ENCODE measurements around the gene C19orf85. TPM values are rescaled to one million over a fixed set of nuclear protein-coding genes. Genes with fewer than 3 reads are reported as not detected.
A peak's percentile ranks its signal among the peaks of the same experiment; 100 is the strongest.

The C19orf85 gene
- total RNA-seq, 1 experiment from 2014 or later: not detected

- Histone ChIP-seq H3K4me3 (ENCODE audit: low read depth, low read length) (no peak overlapping the region), H3K4me1 (peaks cover 11% of the 10 kb centered on the region; the same call in 1 of the 2 replicates), H3K36me3 (ENCODE audit: control insufficient read depth, insufficient read depth, low read length) (no peaks in the 10 kb centered on the region), H3K9me3 (0 out of 2 replicates have a peak, but pooled peaks cover 3% of the 10 kb centered on the region), H3K27me3 (replicated peaks; ENCODE audit: control insufficient read depth, insufficient read depth, low read length) (peaks cover 10% of the 10 kb centered on the region)
- Mint-ChIP-seq H3K4me3 (ENCODE audit: unreplicated experiment) (no peak overlapping the region), H3K9me3 (ENCODE audit: unreplicated experiment) (no peaks in the 10 kb centered on the region), H3K36me3 (ENCODE audit: insufficient read depth, unreplicated experiment) (peaks cover 5% of the 10 kb centered on the region), H3K4me1 (ENCODE audit: low read depth, unreplicated experiment) (no peaks in the 10 kb centered on the region), H3K27ac (ENCODE audit: unreplicated experiment) (no peak overlapping the region), H3K27me3 (ENCODE audit: insufficient read depth, unreplicated experiment) (peaks cover 39% of the 10 kb centered on the region)
- intact Hi-C loops (cut with micrococcal nuclease; ENCODE audit: unreplicated experiment): no loop called here
- TF ChIP-seq CTCF (IDR thresholded peaks at IDR 0.05; ENCODE audit: insufficient read depth in 1 of 2, low read depth in 1 of 2, low read length in 1 of 2, severe bottlenecking in 1 of 2, unreplicated experiment in 1 of 2): no peak
- no TSS peak for BruUV-seq (replicated peaks)
- ChIA-PET POLR2A (no interaction called here), CTCF (interaction anchor here (0.5 to 1.2 kb wide), 2 partner anchors 18 to 298 kb away, joined by 3 to 4 read pairs; no protein-coding TSS in a partner anchor)
- no peak for DNase-seq
Observed at GRCh38 chr19:55443824-55444480, 20.6 kb downstream of the C19orf85 start.

GRCh38 chr19:55443045-55443823 is 21.3 kb downstream of the C19orf85 start, which contains the start of gene SHISA7:
Gene SHISA7 (minus strand): TSS chr19:55443300. CDS start chr19:55442863, 437 bp downstream.
- H3K4me3 Mint-ChIP-seq (ENCODE audit: unreplicated experiment): peak within 1 kb of the TSS; percentile 6
- peaks cover 7% of the 10 kb centered on the region for H3K36me3 Mint-ChIP-seq (ENCODE audit: insufficient read depth, unreplicated experiment)
- H3K9me3 ChIP-seq: 0 out of 2 replicates have a peak, but pooled peaks cover 3% of the 10 kb centered on the region
- no peaks in the 10 kb centered on the region for H3K36me3 ChIP-seq (ENCODE audit: control insufficient read depth, insufficient read depth, low read length)
- peaks cover 41% of the 10 kb centered on the region for H3K27me3 Mint-ChIP-seq (ENCODE audit: insufficient read depth, unreplicated experiment)
- no TSS peak for BruUV-seq (replicated peaks)
- H3K4me1 ChIP-seq: peaks cover 11% of the 10 kb centered on the region; the same call in 1 of the 2 replicates
- peaks cover 10% of the 10 kb centered on the region for H3K27me3 ChIP-seq (replicated peaks; ENCODE audit: control insufficient read depth, insufficient read depth, low read length)
- intact Hi-C loops (cut with micrococcal nuclease; ENCODE audit: unreplicated experiment): no loop called here
- no peaks in the 10 kb centered on the region for H3K9me3 Mint-ChIP-seq (ENCODE audit: unreplicated experiment)
- ChIA-PET POLR2A (interaction anchor here (0.5 kb wide), 1 partner anchor 61 kb away, joined by 3 read pairs; no protein-coding TSS in a partner anchor), CTCF (no interaction called here)
- TF ChIP-seq CTCF (IDR thresholded peaks at IDR 0.05; ENCODE audit: insufficient read depth in 1 of 2, low read depth in 1 of 2, low read length in 1 of 2, severe bottlenecking in 1 of 2, unreplicated experiment in 1 of 2): no peak
- no peak for DNase-seq
- H3K27ac Mint-ChIP-seq (ENCODE audit: unreplicated experiment): no peak within 1 kb of the TSS
- no peaks in the 10 kb centered on the region for H3K4me1 Mint-ChIP-seq (ENCODE audit: low read depth, unreplicated experiment)
- H3K4me3 ChIP-seq (ENCODE audit: low read depth, low read length): no peak within 1 kb of the TSS

GRCh38 chr19:55442372-55442961 is 22.1 kb downstream of the C19orf85 start:
- ChIA-PET CTCF (interaction anchor here (1.2 kb wide), 1 partner anchor 19 kb away, joined by 4 read pairs; the partner anchor contains the start of gene ISOC2), POLR2A (interaction anchor here (0.5 kb wide), 1 partner anchor 61 kb away, joined by 3 read pairs; no protein-coding TSS in a partner anchor)
- no peaks in the 10 kb centered on the region for H3K9me3 Mint-ChIP-seq (ENCODE audit: unreplicated experiment)
- TF ChIP-seq CTCF (IDR thresholded peaks at IDR 0.05; ENCODE audit: insufficient read depth in 1 of 2, low read depth in 1 of 2, low read length in 1 of 2, severe bottlenecking in 1 of 2, unreplicated experiment in 1 of 2): no peak
- DNase-seq: no peak
- Histone ChIP-seq H3K4me3 (ENCODE audit: low read depth, low read length) (no peak overlapping the region), H3K9me3 (0 out of 2 replicates have a peak, but pooled peaks cover 3% of the 10 kb centered on the region), H3K27me3 (replicated peaks; ENCODE audit: control insufficient read depth, insufficient read depth, low read length) (peaks cover 10% of the 10 kb centered on the region), H3K4me1 (peaks cover 11% of the 10 kb centered on the region; the same call in 1 of the 2 replicates), H3K36me3 (ENCODE audit: control insufficient read depth, insufficient read depth, low read length) (no peaks in the 10 kb centered on the region)
- peaks cover 42% of the 10 kb centered on the region for H3K27me3 Mint-ChIP-seq (ENCODE audit: insufficient read depth, unreplicated experiment)
- intact Hi-C loops (cut with micrococcal nuclease; ENCODE audit: unreplicated experiment): no loop called here
- no peak overlapping the region for H3K27ac Mint-ChIP-seq (ENCODE audit: unreplicated experiment)
- BruUV-seq (replicated peaks): no TSS peak
- peak overlapping the region; percentile 6 for H3K4me3 Mint-ChIP-seq (ENCODE audit: unreplicated experiment)
- no peaks in the 10 kb centered on the region for H3K4me1 Mint-ChIP-seq (ENCODE audit: low read depth, unreplicated experiment)
- H3K36me3 Mint-ChIP-seq (ENCODE audit: insufficient read depth, unreplicated experiment): peaks cover 7% of the 10 kb centered on the region
